Endometrial microvascular endothelial cells (primary cell): ENCODE results near the gene CES3. TPM values are rescaled to one million over a fixed set of nuclear protein-coding genes. Genes with fewer than 3 reads are reported as not detected.
"Not testable (repeated sequence)": the region's sequence is repeated elsewhere in the genome, so short reads cannot be mapped to it uniquely, and the experiment has no call there.

Source experiments
- in situ Hi-C: cut with HindIII; loops from 2 replicates; pipeline ENCODE4 v1.10.0; 2017; ENCODE audit warnings: low sequenced_read_pairs, low pct_unique_long_range_greater_than_20kb; ENCODE audit errors: inconsistent ontology term
- total RNA-seq: library from RNA; depleted of rRNA; stranded (reverse); fragments of >200 nt; gene quantifications from one replicate; pipeline ENCODE4 v1.2.3, GENCODE V29; 2015; ENCODE audit errors: inconsistent ontology term

The CES3 gene
- total RNA-seq, 1 donor from 2014 or later = not detected

GRCh38 chr16:66925322-66925840, 35.7 kb upstream of the CES3 start, which contains the start of gene RRAD:
RRAD (minus strand) TSS chr16:66925535; CDS start chr16:66925179, 356 bp downstream.
- in situ Hi-C loops = no loop called here

DNA sequence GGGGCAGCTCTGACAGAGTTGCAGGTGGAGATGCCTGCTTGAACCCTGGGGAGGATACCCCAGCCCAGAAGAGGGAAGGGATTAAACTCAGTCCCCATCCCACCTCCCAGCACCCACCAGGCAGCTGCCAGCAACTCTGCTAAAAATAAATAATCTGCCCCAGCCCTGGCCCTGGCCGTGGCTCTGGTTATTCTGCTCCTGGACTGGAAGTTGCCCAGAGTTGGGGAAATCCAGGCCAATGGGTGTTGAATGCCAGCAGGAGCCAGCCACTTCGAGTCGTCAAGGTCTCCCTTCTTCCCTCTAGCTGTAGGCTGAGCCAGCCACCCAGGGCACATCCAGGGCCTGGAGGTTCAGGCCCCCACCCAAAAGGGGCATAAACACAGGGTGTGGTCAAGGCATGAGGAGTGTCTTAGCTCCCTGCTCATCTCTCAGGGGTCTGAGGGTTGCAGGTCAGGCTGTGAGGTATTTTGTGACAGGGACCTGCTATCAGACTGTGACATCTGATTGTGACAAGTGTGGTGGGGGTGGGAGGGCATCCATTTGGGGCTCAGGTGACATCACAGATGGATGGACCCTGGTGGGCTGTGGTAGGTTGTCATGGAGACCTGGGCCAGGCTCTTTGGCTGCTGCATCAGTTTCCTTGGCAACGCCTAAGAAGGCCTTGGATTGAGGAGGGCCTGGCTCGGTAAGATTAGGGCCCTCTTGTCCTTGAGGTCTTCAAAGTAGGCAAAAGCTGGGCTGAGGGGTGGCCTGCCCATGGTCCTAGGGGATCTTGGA, 34.7 kb upstream of the CES3 start:
- in situ Hi-C loops = no loop called here

- in situ Hi-C loops = no loop called here
Observed at GRCh38 chr16:66926961-66927436, 34.1 kb upstream of the CES3 start.

DNA sequence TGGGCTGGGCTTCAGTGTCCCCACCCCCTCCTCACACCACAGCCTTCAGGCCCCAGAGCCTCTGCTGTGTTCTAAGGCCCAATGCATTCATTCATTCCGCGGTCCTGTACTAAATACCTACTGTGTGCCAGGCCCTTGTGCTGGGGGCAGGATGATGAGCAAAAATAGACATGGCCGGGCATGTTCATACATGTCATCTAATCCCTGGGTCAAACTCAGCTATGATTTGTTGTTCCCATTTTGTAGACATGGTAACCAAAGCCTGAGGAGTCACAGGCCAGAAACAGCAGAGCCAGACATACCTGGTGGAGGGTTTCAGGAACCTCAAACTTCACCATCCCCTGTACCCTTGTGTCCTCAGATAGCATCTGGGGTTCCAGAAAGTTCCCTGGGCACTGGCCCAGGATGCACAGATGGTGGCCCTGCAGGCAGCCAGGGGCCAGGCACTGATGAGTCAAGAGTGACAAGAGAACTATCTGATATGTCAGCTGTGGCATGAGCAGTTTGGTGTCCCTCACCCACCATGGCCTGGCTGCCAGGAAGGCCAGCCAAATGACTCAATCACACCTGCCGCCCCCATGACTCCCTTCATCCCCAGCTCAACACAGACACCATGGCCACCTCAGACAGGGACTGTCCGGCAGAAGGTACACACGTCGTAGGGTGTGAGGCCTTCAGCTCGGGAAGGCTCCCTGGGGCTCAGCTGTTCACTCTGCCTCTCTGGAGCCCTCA, 33.0 kb upstream of the CES3 start:
- in situ Hi-C loops = no loop called here

DNA sequence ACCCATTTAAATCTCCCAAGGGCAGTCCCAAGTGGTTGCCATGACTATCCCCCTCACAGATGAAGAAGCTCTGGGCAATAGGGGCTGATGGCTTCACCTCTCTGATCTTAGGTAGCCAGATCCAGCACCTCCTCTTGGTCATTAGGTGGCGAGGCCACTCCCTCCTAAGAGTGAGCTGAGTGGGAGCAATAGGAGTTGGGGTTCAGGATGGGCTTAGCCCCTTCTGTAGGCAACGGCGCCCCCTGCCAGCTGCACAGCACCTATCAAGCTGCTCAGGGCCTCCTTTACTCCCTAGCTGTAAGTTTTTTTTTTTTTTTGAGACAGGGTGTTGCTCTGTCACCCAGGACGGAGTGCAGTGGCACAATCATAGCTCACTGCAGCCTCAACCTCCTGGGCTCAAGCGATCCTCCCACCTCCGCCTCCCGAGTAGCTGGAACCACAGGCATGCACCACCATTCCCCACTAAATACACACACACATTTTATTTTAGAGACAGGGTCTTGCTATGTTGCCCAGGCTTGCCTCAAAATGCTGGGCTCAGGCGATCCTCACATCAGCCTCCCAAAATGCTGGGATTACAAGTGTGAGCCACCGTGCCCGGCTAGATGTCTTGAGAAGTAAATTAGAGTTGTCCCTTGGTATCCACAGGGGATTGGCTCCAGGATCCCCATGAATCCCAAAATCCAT, 32.2 kb upstream of the CES3 start:
- in situ Hi-C loops = no loop called here

GRCh38 chr16:66930189-66930588, 30.9 kb upstream of the CES3 start:
- in situ Hi-C loops = no loop called here

- in situ Hi-C loops = no loop called here
Observed at GRCh38 chr16:66931665-66932064, 29.4 kb upstream of the CES3 start.

GRCh38 chr16:66932076-66932475, 29.0 kb upstream of the CES3 start:
- in situ Hi-C loops = no loop called here

GRCh38 chr16:66933776-66934137, 27.3 kb upstream of the CES3 start:
- in situ Hi-C loops = no loop called here

GRCh38 chr16:66934138-66934838, 26.8 kb upstream of the CES3 start, which contains the start of gene CIAO2B:
CIAO2B (minus strand) TSS chr16:66934402; CDS start chr16:66934364, 38 bp downstream.
- in situ Hi-C loops = no loop called here

GRCh38 chr16:66934839-66935313, 26.2 kb upstream of the CES3 start:
- in situ Hi-C loops = not testable (repeated sequence)

DNA sequence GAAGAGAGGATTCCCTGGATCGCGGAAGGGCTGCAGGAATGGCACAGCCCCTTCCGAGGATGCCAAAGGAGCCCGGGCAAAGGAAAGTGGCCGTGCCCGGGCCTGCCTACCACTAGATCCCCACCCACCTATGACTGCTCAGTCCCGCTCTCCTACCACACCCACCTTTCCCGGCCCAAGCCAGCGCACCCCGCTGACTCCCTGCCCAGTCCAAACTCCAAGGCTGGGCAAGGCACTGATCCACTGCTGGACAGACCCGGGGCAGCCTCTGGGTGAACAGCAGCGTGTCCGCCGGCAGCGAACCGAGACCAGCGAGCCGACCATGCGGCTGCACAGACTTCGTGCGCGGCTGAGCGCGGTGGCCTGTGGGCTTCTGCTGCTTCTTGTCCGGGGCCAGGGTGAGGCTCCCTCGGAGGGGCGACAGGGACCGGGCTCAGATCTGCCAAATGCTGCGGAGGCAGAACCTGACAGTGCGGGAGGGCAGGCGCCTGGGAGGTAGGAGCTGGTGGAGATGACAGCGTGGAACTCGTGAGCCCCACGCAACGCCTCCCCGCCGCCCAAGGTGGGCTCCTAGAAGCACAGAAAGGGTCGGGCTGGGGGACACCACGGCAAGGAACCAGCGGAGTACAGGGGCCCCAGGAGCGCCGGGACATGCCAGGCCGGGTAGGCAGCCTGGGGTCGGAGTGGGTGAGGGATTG, 25.6 kb upstream of the CES3 start, which contains the start of gene CES2:
Gene CES2 (plus strand): TSS at position 203 of the 698 bp plus-strand sequence. CDS start 120 bp downstream, at position 323.
- in situ Hi-C loops = no loop called here

DNA sequence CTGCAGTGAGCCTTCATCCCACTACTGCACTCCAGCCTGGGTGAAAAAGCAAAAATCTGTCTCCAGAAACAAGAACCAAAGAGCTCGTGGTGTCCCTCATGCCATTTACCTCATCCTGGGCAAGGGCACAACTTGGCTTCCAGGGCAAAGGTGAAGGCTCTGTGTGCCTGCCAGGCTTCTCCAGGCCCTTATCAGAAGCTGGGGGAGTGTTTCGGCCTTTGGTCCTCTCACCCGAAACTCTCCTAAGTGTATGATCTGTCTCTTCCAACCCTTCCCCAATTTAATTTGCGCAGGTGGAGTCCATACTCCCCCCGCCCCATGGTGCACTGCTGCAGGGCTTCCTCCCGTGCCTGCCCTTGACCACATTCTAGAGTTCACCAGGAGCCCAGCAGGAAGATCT, 24.6 kb upstream of the CES3 start:
- in situ Hi-C loops = no loop called here

- in situ Hi-C loops = no loop called here
Observed at GRCh38 chr16:66936889-66937554, 24.0 kb upstream of the CES3 start.

GRCh38 chr16:66937725-66938337, 23.2 kb upstream of the CES3 start:
- in situ Hi-C loops = no loop called here

DNA sequence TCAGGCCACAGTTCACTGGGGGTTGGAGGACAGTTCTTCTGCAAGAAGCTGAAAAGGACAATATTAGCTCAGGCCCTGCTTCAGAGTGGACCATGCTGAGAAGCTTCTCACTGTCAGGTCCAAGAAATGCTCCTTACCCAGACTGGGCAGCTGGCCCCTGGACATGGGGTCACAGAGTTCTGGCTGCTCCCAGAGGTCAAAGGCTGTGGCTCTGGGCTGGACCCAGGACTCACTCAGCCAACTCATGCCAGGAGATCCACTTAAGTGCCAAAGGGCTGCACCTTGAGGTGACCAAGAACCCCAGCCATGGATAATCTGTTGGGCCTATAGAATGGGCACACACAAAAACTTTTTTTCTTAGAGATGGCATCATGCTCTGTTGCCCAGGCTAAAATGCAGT, 21.7 kb upstream of the CES3 start:
- in situ Hi-C loops = no loop called here

DNA sequence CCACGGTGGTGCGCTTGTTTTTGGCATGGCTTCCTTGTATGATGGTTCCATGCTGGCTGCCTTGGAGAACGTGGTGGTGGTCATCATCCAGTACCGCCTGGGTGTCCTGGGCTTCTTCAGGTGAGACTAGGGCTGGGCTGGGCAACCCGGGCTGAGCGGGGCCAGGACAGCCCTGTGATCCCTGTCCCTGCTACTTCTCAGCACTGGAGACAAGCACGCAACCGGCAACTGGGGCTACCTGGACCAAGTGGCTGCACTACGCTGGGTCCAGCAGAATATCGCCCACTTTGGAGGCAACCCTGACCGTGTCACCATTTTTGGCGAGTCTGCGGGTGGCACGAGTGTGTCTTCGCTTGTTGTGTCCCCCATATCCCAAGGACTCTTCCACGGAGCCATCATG, 20.8 kb upstream of the CES3 start:
- in situ Hi-C loops = no loop called here
